Measurements from ENCODE around the gene RIPOR1.

RIPOR1 gene

DNA sequence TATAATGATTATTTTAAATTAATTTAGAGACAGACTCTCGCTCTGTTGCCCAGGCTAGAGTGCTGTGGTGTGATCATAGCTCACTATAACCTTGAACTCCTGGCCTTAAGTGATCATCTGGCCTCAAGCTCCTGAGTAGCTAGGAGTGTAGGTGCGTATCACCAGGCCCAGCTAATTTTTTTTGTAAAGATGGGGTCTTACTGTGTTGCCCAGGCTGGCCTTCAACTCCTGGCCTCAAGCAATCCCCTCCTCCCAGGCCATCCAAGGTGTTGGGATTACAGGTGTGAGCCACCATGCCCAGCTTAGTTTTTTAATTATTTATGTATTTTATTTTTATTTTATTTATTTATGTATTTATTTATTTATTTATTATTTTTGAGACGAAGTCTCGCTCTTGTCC lies 51.6 kb downstream of the RIPOR1 start:
- TF ChIP-seq, protein P1, sequence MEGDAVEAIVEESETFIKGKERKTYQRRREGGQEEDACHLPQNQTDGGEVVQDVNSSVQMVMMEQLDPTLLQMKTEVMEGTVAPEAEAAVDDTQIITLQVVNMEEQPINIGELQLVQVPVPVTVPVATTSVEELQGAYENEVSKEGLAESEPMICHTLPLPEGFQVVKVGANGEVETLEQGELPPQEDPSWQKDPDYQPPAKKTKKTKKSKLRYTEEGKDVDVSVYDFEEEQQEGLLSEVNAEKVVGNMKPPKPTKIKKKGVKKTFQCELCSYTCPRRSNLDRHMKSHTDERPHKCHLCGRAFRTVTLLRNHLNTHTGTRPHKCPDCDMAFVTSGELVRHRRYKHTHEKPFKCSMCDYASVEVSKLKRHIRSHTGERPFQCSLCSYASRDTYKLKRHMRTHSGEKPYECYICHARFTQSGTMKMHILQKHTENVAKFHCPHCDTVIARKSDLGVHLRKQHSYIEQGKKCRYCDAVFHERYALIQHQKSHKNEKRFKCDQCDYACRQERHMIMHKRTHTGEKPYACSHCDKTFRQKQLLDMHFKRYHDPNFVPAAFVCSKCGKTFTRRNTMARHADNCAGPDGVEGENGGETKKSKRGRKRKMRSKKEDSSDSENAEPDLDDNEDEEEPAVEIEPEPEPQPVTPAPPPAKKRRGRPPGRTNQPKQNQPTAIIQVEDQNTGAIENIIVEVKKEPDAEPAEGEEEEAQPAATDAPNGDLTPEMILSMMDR (IDR thresholded peaks at IDR 0.05; ENCODE audit: extremely low read depth, insufficient read depth, missing control alignments): no peak
- in situ Hi-C loops (cut with MboI; ENCODE audit: low pct_unique_long_range_greater_than_20kb, low sequenced_read_pairs, unreplicated experiment): no loop called here
- no peak for DNase-seq (ENCODE audit: low spot score)

DNA sequence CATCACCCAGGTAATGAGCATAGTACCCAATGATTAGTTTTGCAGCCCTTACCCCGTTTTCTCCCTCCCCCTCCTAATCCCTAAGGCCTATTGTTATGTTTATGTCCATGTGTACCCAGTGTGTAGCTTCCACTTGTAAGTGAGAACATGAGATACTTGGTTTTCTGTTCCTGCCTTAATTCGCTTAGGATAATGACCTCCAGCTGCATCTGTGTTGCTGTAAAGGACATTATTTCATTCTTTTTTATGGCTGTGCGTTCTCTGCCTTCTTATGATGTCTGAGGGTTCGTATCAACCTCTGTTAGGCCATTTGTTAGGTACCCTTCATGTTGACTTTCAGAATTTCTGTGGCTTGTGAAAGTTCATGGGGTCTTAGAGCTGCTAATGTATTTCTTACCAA lies 64.7 kb downstream of the RIPOR1 start:
- DNase-seq (ENCODE audit: low spot score): no peak
- in situ Hi-C loops (cut with MboI; ENCODE audit: low pct_unique_long_range_greater_than_20kb, low sequenced_read_pairs, unreplicated experiment): no loop called here
- TF ChIP-seq, protein P1 (IDR thresholded peaks at IDR 0.05; ENCODE audit: extremely low read depth, insufficient read depth, missing control alignments): no peak

DNA sequence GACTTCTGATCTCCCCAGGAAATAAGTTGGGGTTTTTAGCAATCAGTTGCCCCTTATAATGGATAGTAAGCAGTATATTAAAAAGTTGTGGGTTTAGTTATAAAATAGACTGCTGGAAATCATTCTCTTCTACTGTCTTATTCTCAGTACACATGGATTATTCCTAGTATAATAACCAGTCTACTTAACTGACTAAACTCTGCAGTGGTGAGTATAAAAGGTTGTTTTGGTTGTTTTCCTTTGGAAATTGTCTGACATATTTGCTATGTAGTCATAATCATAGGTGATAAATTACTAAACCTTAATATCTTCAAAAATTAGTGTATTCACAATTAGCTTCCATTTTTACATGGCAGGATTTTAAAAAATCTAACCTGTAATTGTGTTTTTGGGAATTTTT lies 65.1 kb downstream of the RIPOR1 start:
- in situ Hi-C loops (cut with MboI; ENCODE audit: low pct_unique_long_range_greater_than_20kb, low sequenced_read_pairs, unreplicated experiment): no loop called here
- TF ChIP-seq, protein P1 (IDR thresholded peaks at IDR 0.05; ENCODE audit: extremely low read depth, insufficient read depth, missing control alignments): no peak
- DNase-seq (ENCODE audit: low spot score): no peak

DNA sequence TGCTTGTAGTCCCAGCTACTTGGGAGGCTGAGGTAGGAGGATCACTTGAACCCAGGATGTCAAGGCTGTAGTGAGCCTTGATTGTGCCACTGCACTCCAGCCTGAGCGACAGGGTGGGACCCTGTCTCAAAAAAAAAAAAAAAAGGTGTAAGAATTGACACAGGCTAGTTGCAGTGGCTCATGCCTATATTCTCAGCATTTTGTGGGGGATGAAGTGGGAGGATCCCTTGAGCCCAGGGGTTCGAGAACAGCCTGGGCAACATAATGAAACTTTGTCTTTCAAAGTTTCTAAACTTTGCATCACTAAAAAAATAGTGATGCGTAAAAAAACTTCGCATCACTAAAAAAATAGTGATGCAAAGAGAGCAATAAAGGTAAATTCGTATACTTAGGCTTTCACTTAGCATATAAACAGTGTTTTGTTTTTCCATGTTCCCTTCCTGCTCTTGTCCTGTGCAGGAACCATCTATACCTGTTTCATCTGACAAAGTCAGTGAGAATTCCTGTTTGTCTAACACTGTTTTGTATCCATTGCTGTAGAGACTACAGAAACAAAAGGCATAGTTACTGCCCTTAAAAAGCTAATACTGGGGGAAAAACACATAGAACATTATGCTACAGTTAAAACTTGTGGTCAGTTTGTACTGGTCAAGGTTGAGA lies 65.8 kb downstream of the RIPOR1 start:
- DNase-seq (ENCODE audit: low spot score): no peak
- TF ChIP-seq, protein P1 (IDR thresholded peaks at IDR 0.05; ENCODE audit: extremely low read depth, insufficient read depth, missing control alignments): no peak
- in situ Hi-C loops (cut with MboI; ENCODE audit: low pct_unique_long_range_greater_than_20kb, low sequenced_read_pairs, unreplicated experiment): no loop called here

DNA sequence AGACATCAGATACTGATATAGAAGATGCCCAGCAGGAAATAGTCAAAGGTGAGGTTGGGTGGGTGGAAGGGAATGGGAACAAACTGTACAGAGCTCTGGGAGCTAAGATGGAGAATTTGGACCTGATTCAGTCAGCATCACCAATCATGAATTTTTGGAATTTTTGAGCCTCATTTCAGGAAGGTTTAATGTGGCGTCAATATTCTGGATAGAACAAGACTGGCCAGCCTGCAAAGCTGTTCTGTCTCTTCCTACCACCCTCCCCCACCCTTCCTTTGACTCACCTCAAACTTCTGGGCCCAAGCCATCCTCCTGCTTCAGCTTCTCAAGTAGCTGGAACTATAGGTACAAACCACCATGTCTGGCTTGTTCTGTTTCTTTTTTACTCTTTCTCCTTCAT lies 66.3 kb downstream of the RIPOR1 start:
- in situ Hi-C loops (cut with MboI; ENCODE audit: low pct_unique_long_range_greater_than_20kb, low sequenced_read_pairs, unreplicated experiment): no loop called here
- DNase-seq (ENCODE audit: low spot score): no peak
- TF ChIP-seq, protein P1 (IDR thresholded peaks at IDR 0.05; ENCODE audit: extremely low read depth, insufficient read depth, missing control alignments): no peak

Measured in GM13977 (cell line).